Measurements from ENCODE around the gene MSL3B.

Gene MSL3B

GRCh38 chr2:233853353-233853752, 14.8 kb downstream of the MSL3B start:
- DNase-seq (ENCODE audit: low read depth in 1 of 2, low spot score in 1 of 2) = no peak
- H3K27me3 ChIP-seq (ENCODE audit: insufficient read depth, poor library complexity, severe bottlenecking) = no peaks in the 10 kb centered on the region
- TF ChIP-seq REST (IDR thresholded peaks at IDR 0.05; ENCODE audit: insufficient replicate concordance, low read depth) = no peak
- no peak for TF ChIP-seq CTCF (IDR thresholded peaks at IDR 0.05; ENCODE audit: insufficient read depth, low read length)
- no peak for TF ChIP-seq POLR2AphosphoS5 (IDR thresholded peaks at IDR 0.05; ENCODE audit: low read depth)
- TF ChIP-seq SPI1 (IDR thresholded peaks at IDR 0.05; ENCODE audit: borderline replicate concordance, low read depth) = no peak
- no peak for TF ChIP-seq GABPA (IDR thresholded peaks at IDR 0.05; ENCODE audit: low read depth)
- H3K27ac ChIP-seq (replicated peaks) = peak overlapping the region; percentile 94
- H3K4me3 ChIP-seq (replicated peaks; ENCODE audit: insufficient read depth, low read length) = peak overlapping the region; percentile 96

GRCh38 chr2:233852056-233852455, 16.1 kb downstream of the MSL3B start:
- peak; percentile 53 to 90 for DNase-seq (ENCODE audit: low read depth in 1 of 2, low spot score in 1 of 2)
- TF ChIP-seq CTCF (IDR thresholded peaks at IDR 0.05; ENCODE audit: insufficient read depth, low read length) (no peak), REST (IDR thresholded peaks at IDR 0.05; ENCODE audit: insufficient replicate concordance, low read depth) (no peak), POLR2AphosphoS5 (IDR thresholded peaks at IDR 0.05; ENCODE audit: low read depth) (no peak), SPI1 (IDR thresholded peaks at IDR 0.05; ENCODE audit: borderline replicate concordance, low read depth) (peak; percentile 87), GABPA (IDR thresholded peaks at IDR 0.05; ENCODE audit: low read depth) (no peak)
- H3K27me3 ChIP-seq (ENCODE audit: insufficient read depth, poor library complexity, severe bottlenecking) = no peaks in the 10 kb centered on the region
- H3K27ac ChIP-seq (replicated peaks) = peak overlapping the region; percentile 94
- peak overlapping the region; percentile 96 for H3K4me3 ChIP-seq (replicated peaks; ENCODE audit: insufficient read depth, low read length)

- no peak for TF ChIP-seq POLR2AphosphoS5 (IDR thresholded peaks at IDR 0.05; ENCODE audit: low read depth)
- Histone ChIP-seq H3K27me3 (ENCODE audit: insufficient read depth, poor library complexity, severe bottlenecking) (no peaks in the 10 kb centered on the region), H3K4me3 (replicated peaks; ENCODE audit: insufficient read depth, low read length) (no peak overlapping the region), H3K27ac (replicated peaks) (no peak overlapping the region)
- DNase-seq (ENCODE audit: low read depth in 1 of 2, low spot score in 1 of 2) = no peak
These were observed 17.0 kb downstream of the MSL3B start for GRCh38 chr2:233851169-233851568.

- DNase-seq (ENCODE audit: low read depth in 1 of 2, low spot score in 1 of 2) = no peak
- Histone ChIP-seq H3K27ac (replicated peaks) (no peak overlapping the region), H3K4me3 (replicated peaks; ENCODE audit: insufficient read depth, low read length) (no peak overlapping the region), H3K27me3 (ENCODE audit: insufficient read depth, poor library complexity, severe bottlenecking) (no peaks in the 10 kb centered on the region)
- TF ChIP-seq REST (IDR thresholded peaks at IDR 0.05; ENCODE audit: insufficient replicate concordance, low read depth) (no peak), SPI1 (IDR thresholded peaks at IDR 0.05; ENCODE audit: borderline replicate concordance, low read depth) (no peak)
These were observed 17.4 kb downstream of the MSL3B start for GRCh38 chr2:233850745-233851144.
